Anterior cingulate cortex (tissue), 58 donors: ENCODE data around the gene KYAT1.
A peak's percentile ranks its signal among the peaks of the same experiment; 100 is the strongest.
"Not testable (repeated sequence)": the region's sequence is repeated elsewhere in the genome, so short reads cannot be mapped to it uniquely, and the experiment has no call there.

ENCODE experiments used
- DNase-seq, 58 donors: peaks; one replicate each; lab custom pipeline; 2025; lab: John Stamatoyannopoulos, UW

The KYAT1 gene

DNA sequence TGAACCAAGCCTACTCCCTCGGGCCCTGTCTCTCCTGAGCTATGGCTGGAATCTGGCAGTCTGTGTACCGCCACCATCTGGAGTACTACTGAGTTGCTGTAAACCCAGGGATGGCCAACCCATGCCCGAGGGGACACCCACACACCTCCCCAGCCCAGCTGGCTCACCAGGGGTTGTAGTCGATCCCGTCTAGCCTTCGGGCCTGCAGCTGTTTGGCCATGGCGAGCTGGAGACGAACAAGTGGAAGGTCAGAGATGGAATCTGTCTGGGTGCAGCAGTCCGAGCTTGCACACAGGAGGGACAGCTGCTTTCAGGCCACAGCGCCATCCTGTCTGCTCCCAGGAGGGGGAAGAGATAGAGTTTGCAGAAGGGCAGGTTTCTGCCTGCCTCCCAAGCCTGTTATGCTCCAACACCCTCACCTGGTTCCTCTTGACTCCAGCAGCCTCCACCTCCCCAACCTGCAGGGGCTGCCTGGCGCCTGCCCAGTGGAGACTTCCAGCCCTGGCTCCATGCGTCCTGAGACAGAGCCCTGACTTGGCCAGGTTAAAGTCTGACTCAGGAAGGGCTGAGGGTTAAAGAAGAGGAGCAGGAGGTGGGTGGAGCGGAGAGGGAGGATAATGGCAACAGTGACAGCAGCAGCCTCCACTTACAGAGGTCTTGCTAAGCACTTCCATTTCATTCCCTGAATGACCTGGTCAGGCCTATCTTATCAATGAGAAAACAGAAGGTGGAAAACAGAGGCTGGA, 36.4 kb downstream of the KYAT1 start:
- no peak for DNase-seq

DNA sequence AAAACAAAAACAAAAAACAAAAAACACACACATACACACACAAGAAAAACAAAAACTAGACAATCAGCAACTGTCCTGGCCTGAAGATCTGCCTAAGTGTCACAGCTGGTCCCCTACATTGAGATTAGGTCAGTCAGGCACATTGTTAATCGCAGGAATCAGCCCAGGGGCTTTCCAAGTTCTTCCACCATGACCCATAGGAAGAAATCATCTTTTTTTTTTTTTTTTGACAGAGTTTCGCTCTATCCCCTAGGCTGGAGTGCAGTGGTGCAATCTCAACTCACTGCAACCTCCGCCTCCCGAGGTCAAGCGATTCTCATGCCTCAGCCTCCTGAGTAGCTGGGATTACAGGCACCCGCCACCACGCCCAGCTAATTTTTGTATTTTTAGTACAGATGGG, 38.6 kb downstream of the KYAT1 start:
- not testable (repeated sequence) for DNase-seq

DNA sequence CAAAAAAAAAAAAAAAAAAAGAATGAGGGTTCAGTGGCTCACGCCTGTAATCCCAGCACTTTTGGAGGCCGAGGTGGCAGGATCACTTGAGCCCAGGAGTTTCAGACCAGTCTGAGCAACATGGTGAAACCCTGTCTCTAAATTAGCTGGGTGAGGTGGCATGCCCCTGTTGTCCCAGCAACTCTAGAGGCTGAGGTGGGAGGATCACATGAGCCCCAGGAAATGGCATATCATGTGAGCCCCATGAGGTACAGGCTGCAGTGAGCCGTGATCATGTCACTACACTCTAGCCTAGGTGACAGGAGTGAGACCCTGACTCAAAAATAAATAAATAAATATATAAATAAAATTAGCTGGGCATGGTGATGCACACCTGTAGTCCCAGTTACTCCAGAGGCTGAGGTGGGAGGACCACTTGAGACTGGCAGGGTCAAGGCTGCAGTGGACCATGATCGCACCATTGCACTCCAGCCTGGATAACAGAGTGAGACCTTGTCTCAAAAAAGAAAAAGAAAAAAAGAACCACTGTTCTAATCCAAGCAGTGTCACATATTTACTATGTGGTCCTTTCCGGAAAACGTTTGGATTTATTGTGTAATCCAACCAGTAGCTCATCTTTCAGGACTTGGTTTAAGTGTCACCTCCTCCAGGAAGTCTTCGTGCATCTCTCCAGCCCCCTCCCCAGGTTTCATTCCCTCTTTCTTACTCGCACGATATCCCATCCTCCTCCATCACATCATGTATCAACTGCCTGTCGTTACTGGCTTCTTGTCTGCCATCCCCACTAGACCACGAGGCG, 39.9 kb downstream of the KYAT1 start:
- no peak for DNase-seq

DNA sequence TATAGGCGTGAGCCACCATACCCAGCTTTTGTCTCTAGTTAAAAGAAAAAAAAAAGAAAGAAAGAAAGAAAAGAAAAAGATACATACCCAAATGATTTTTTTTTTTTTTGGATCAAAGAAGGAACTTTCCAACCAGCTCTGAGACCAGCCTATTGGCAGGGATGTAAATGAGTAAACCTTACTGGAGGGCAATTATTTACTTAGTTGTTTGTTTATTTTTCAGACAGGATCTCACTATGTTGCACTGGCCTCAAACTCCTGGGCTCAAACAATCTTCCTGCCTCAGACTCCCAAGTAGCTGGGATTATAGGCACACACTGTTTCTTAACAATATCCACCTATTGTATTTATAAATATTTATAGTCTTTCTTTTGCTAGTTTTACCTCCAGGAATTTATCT, 41.2 kb downstream of the KYAT1 start:
- DNase-seq, result no peak

- DNase-seq, result no peak
Measured at GRCh38 chr9:128838338-128838737, 43.4 kb downstream of the KYAT1 start.

GRCh38 chr9:128836509-128837145, 45.1 kb downstream of the KYAT1 start:
- no peak for DNase-seq

DNA sequence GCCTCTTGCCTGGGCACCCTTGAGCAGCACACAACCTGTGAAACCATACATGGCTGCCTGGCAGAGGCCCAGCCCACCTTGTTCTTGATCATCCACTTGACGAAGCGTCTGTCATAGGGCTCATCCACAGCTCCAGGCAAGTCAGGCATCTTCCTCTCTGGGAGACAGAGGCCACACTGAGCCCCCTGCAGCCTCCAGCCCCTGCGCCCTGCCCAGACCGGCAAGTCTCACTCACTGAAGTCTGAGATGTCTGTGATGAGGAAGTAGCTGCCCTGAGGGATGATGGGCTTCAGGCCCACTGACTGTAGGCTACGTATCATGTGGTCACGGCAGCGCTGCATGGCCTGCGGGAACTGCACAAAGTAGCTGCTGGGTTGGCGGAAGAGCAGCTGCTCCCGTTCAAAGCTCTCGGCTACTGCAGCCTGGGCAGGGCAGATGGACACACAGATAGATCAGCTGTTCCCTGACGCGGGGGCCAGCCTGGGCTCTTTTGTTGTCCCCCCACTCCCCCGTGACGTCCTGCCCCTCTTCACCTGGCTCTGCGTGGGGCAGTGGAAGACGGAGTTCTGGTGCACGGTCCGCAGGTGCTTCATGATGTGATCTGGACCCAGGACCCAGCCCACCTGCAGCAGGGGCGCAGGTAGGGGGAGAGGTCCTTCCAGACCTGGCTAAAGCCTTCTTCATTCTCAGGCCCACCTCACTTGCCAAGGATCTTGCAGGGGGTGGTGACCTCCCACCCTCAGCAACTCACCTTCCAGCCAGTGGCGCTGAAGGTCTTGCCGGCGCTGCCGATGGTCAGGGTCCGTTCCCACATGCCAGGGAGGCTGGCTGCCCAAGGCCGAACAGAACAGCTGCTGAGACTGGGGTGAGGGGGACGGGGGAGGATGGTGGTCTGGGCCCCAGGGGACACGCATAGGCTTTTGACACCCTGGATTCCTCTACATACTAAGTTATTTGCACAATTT, 46.2 kb downstream of the KYAT1 start:
- DNase-seq, result no peak

- no peak for DNase-seq
Measured at GRCh38 chr9:128833696-128834095, 48.1 kb downstream of the KYAT1 start.

GRCh38 chr9:128829477-128830251, 52.1 kb downstream of the KYAT1 start, which contains the start of gene SPOUT1:
Gene SPOUT1, minus strand, starts transcription at chr9:128829794. Its CDS starts 14 bp downstream, at chr9:128829780.
- DNase-seq, result peak; percentile 33 to 97 (median 88)

- no peak for DNase-seq
Measured at GRCh38 chr9:128828719-128829452, 52.9 kb downstream of the KYAT1 start.

DNA sequence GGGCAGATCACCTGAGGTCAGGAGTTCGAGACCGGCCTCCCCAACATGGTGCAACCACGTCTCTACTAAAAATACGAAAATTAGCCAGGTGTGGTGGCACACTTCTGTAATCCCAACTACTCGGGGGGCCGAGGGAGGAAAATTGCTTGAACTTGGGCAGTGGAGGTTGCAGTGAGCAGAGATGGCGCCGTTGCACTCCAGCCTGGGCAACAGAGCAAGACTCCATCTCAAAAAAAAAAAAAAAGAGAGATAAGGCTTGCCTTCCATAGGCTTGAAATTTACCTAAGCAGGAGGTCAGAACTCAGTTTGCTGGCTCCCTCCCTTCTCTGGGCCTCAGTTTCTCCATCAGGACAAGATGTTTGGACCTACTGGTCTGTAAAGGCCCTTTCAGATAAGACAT, 53.5 kb downstream of the KYAT1 start:
- no peak for DNase-seq

GRCh38 chr9:128825923-128826700, 55.6 kb downstream of the KYAT1 start:
- DNase-seq, result no peak

GRCh38 chr9:128824911-128825310, 56.8 kb downstream of the KYAT1 start:
- peak in 1 of 58 donors; percentile 14 for DNase-seq

- no peak for DNase-seq
Measured at GRCh38 chr9:128823903-128824406, 57.8 kb downstream of the KYAT1 start.

- DNase-seq, result no peak
Measured at GRCh38 chr9:128823362-128823902, 58.3 kb downstream of the KYAT1 start.

GRCh38 chr9:128822407-128823042, 59.2 kb downstream of the KYAT1 start:
- no peak for DNase-seq
